ENCODE measurements around the gene CLDN16.

DNA sequence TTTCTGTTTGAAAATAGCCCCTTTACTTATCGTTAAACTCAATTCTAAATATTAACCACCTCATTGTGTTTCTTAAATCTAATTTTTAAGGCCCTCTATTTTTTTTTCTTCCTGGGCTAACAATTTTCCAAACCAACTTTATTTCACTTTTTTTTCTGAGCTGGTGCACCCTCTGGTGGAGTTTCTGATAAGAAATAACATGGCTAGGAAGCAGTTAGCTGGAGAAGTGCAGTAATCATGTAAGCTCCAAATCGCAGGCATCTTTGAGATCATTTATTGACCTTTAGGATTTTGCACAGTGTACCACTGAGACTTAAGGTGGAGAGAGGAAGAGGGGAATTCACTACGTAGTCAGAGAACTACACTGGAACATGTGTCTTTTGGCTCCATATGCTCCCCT lies 55.3 kb downstream of the CLDN16 start:
- no peak for TF ChIP-seq POLR2A (IDR thresholded peaks at IDR 0.05; ENCODE audit: low read length)
- no peak for TF ChIP-seq GATA1 (IDR thresholded peaks at IDR 0.05; ENCODE audit: low read depth, low read length)
